ENCODE data around the gene TCP11L2.
"Not testable (repeated sequence)": the region's sequence is repeated elsewhere in the genome, so short reads cannot be mapped to it uniquely, and the experiment has no call there.

The TCP11L2 gene

DNA sequence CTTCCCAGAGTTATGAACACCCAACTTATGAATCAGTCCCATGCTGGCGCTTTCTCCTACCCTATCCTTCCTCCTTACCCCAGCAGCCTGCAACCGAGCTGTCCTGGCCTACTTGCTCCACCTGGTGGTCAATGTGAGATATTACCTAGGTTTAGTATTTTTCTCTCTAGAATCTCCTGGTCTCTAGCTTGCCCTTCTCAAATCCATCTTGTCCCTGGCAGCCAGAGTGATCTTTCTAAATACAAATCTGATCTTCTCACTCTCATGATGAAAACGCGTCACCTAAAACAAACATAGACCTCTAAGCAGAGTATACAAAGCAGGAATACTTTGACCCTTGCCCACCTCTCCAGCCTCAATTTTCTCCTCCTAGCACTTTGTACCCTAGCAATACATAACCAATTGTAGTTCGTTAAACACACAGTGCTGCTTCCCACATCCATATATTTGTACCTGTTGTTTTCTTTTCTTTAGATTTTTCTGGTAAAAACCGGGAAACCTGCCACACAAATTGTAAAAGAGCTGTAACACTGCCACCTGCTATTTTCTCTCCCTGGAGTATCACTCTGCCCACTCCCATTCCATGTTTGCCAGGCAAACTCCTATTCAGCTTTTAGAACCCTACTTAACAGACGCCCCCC is 20.0 kb upstream of the TCP11L2 start:
- no peak for DNase-seq (ENCODE audit: low read depth)
- H3K4me3 ChIP-seq (ENCODE audit: low read depth, low read length) = no peak overlapping the region

DNA sequence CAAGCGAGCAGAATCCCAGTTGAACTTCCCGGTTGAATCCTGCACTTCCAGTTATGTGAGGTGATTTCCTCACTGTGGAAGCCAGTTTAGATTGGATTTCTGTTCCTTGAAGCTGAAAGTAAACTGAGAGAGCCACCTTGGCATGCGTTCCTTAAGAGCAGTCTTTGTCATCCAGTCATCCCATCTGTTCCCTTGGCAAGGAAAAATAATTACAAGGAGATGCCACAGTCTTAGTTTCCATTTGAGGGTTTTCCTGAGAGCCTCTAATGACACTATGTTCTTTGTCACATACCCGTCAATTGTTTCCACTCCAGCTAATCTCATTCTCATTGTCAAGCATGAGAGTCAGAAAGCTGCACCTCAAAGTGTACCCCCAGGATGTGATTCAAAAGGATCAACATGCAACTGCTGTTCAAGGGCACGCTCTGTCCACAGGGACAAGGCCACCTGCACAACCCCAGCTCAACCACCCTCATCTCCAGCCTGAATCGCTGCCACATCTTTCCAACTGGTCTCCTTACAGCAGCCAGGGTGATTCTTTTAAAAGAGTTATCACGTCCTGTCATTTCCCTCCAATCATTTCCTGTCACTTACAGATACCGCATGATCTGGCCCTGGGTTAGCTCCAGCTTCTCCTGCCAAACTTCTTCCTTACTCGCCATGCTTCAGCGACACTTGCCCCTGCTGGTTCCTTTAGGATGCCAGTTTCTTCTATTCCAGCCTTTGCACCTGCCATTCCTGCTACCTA is 18.0 kb upstream of the TCP11L2 start:
- no peak overlapping the region for H3K4me3 ChIP-seq (ENCODE audit: low read depth, low read length)
- DNase-seq (ENCODE audit: low read depth) = no peak

GRCh38 chr12:106285982-106286381 is 16.6 kb upstream of the TCP11L2 start:
- no peak for DNase-seq (ENCODE audit: low read depth)
- H3K4me3 ChIP-seq (ENCODE audit: low read depth, low read length) = no peak overlapping the region

- not testable (repeated sequence) for DNase-seq (ENCODE audit: low read depth); H3K4me3 ChIP-seq (ENCODE audit: low read depth, low read length)
These were observed 15.9 kb upstream of the TCP11L2 start for GRCh38 chr12:106286576-106287162.

DNA sequence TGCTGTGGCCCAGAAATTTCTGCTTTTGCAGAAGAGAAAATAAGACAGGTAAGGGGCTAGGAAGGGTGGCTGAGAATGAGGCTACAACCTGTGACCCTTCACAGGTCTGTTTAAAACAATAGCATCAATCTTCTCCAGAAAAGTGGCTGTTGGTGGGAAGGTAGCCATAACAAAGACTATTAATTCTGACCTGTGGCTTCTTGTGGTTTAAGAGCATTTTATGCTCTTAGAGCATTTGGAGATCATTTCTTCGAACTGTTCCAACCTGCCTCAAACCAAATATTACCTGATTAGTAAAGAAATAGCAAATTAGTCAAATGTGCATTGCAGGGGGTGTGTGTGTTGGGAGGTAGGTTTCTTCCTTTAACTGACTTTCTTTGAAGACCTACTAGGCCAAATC is 15.2 kb upstream of the TCP11L2 start:
- DNase-seq (ENCODE audit: low read depth) = no peak
- no peak overlapping the region for H3K4me3 ChIP-seq (ENCODE audit: low read depth, low read length)

GRCh38 chr12:106288101-106288493 is 14.4 kb upstream of the TCP11L2 start:
- DNase-seq (ENCODE audit: low read depth) = no peak
- H3K4me3 ChIP-seq (ENCODE audit: low read depth, low read length) = no peak overlapping the region

- H3K4me3 ChIP-seq (ENCODE audit: low read depth, low read length) = no peak overlapping the region
- DNase-seq (ENCODE audit: low read depth) = peak; percentile 77
These were observed 13.9 kb upstream of the TCP11L2 start for GRCh38 chr12:106288494-106289195.

DNA sequence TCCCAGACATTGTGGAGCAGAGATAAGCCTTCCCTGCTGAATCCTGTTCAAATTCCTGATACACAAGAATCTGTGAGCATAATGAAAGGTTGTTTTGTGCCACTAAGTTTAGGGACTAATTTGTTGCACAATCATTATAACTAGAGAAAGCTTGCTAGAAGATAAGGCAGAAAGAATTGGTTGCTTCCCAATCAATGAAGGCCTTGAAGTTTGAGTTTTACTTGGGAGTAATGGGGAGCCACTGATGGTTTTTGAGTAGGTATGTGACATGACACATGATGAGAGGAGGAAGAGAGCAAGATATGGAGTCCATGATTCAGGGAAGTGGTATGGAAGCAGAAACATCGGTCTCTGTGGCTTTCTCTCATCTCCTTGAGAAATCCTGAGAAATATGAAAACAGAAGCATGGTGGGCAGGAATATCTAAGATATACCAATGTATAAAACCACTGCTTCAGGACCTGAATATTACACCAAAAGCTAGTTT is 13.3 kb upstream of the TCP11L2 start:
- no peak overlapping the region for H3K4me3 ChIP-seq (ENCODE audit: low read depth, low read length)
- DNase-seq (ENCODE audit: low read depth) = no peak

DNA sequence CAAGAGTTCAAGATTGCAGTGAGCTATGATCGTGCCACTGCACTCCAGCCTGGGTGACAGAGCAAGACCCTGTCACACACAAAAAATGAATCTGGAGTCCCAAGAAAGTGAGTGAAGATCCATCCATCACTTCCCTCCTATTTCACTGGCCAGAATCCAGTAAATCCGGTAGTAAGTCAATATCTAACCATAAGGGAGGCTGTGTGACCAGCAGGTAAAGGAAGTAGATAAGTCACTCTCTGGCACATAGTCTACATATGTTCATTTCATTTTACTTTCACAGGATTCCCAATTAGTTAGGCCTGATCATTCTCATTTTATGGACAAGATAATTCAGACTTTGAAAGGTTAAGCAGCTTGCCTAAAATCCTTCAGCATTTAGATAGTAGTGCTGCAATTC is 11.9 kb upstream of the TCP11L2 start:
- H3K4me3 ChIP-seq (ENCODE audit: low read depth, low read length) = no peak overlapping the region
- no peak for DNase-seq (ENCODE audit: low read depth)

DNA sequence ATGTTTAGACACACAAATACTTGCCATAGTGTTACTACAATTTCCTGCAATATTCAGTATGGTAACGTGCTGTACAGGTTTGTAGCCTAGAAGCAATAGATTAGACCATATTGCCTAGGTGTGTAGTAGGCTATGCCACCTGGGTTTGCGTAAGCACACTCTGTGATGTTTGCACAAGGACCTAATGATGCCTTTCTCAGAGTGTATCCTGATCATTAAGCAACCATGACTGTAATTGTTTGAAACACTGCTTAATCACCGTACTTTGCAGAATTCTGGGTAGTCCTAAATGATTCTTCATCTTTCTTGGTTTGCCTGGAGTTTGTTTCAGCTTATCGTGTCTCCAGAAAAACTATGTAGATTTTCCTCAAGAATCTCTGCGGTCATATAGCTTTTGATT is 11.2 kb upstream of the TCP11L2 start:
- H3K4me3 ChIP-seq (ENCODE audit: low read depth, low read length) = no peak overlapping the region
- no peak for DNase-seq (ENCODE audit: low read depth)

DNA sequence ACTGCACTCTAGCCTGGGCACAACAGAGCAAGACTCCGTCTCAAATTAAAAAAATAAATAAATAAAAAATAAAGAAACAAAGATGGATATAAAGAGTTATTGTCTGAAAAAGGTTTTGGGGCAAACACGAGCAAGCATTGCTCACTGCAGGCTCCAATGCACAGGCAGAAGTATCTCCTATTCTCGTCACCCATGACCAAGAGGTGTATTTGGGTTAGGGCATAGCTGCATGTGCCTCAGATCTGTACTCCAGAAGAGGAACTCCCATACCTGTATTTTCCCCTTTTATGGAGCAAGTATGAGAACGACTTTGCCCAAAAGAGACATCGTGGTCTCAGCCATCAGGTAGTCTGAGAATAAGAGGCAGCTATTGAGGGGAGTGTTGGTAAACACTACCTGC is 10.2 kb upstream of the TCP11L2 start:
- DNase-seq (ENCODE audit: low read depth) = no peak
- no peak overlapping the region for H3K4me3 ChIP-seq (ENCODE audit: low read depth, low read length)

GRCh38 chr12:106296179-106296877 is 6.2 kb upstream of the TCP11L2 start:
- H3K4me3 ChIP-seq (ENCODE audit: low read depth, low read length) = no peak overlapping the region
- DNase-seq (ENCODE audit: low read depth) = no peak

- no peak overlapping the region for H3K4me3 ChIP-seq (ENCODE audit: low read depth, low read length)
- no peak for DNase-seq (ENCODE audit: low read depth)
These were observed 5.5 kb upstream of the TCP11L2 start for GRCh38 chr12:106297075-106297474.

GRCh38 chr12:106297681-106298080 is 4.9 kb upstream of the TCP11L2 start:
- H3K4me3 ChIP-seq (ENCODE audit: low read depth, low read length) = no peak overlapping the region
- no peak for DNase-seq (ENCODE audit: low read depth)

DNA sequence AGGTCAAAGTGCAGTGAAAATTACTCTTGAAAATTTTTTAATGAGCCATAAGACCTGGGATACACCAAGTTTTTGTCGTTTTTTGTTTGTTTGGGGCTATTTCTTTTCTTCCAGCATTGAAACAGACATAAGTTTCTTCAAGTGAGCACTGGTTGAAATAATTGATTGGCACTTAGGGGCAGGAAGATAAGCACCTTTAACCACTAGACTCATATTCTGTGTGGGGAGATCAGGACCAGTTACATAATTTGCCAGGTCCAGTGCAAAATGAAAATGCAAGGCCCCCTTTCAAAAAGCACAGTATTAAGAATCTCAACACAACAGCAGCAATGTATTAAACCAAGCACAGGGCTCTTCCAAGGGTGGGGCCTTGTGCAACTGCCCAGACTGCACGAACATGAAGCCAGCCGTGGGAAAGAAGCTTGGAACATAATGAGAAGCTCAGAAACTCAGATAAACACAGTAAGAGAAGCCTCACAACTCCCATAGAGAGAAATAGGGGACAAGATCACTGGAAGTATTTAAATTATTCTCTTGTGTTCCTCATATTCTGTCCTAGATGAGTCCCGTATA is 3.2 kb upstream of the TCP11L2 start:
- H3K4me3 ChIP-seq (ENCODE audit: low read depth, low read length) = no peak overlapping the region
- DNase-seq (ENCODE audit: low read depth) = no peak

DNA sequence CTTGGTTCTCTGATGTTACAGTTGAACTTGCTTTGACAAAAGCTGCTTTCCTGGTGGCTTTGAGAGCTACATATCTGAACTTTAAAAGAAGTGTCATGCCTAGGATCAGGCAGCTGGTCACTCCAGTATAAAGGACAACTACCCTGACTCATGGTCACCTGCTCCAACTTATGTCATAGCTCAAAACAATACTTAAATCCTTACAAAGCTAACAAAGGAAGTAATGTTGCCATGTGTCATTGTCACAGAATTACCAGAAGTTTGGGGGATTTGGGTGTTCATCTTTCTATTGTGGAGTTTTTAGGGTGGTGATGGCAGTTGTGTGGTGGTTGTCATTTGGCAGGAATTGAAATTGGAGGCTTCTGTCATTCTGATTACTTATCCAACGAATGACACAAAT is 1.8 kb upstream of the TCP11L2 start:
- H3K4me3 ChIP-seq (ENCODE audit: low read depth, low read length) = no peak overlapping the region
- DNase-seq (ENCODE audit: low read depth) = no peak

- DNase-seq (ENCODE audit: low read depth) = no peak
- H3K4me3 ChIP-seq (ENCODE audit: low read depth, low read length) = no peak overlapping the region
These were observed 1.3 kb upstream of the TCP11L2 start for GRCh38 chr12:106301241-106301610.

DNA sequence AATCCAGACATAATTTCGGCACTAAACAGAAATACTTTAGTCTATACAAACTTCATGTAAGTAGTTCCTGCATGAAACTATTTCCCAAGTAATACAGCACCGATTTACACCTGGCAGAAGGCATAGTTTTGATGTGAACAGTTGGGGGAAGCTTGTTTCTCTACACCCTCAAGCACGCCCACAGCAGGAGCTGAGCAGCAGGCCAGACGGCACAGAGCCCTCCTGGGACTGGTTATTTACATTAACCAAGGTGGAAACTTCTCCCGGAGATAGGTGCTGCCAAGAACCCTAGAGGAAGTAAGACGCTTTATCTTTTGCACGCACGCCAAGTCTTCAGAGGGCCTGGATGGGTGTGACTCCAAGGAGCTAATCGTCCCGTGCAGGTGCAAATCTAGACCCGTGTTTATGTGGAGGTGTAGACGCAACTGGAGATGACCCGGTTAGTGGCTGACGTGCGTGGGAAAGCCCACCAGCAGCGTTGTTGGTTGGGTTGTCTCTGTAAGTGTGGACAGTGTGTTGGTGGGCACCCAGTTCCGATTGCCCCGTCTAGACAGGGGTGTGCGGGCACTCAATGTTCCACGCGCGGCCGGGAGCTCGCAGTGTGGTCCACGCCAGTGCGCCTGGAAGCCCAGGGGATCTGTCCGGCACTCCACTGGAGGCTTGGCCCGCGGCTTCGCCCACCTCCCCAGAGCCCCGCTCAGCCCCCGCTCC is 767 bp upstream of the TCP11L2 start:
- no peak for DNase-seq (ENCODE audit: low read depth)
- peak overlapping the region; percentile 56 for H3K4me3 ChIP-seq (ENCODE audit: low read depth, low read length)

Data from skeletal muscle cell (primary cell).